Measurements from ENCODE around the gene NEK6.

NEK6 gene

DNA sequence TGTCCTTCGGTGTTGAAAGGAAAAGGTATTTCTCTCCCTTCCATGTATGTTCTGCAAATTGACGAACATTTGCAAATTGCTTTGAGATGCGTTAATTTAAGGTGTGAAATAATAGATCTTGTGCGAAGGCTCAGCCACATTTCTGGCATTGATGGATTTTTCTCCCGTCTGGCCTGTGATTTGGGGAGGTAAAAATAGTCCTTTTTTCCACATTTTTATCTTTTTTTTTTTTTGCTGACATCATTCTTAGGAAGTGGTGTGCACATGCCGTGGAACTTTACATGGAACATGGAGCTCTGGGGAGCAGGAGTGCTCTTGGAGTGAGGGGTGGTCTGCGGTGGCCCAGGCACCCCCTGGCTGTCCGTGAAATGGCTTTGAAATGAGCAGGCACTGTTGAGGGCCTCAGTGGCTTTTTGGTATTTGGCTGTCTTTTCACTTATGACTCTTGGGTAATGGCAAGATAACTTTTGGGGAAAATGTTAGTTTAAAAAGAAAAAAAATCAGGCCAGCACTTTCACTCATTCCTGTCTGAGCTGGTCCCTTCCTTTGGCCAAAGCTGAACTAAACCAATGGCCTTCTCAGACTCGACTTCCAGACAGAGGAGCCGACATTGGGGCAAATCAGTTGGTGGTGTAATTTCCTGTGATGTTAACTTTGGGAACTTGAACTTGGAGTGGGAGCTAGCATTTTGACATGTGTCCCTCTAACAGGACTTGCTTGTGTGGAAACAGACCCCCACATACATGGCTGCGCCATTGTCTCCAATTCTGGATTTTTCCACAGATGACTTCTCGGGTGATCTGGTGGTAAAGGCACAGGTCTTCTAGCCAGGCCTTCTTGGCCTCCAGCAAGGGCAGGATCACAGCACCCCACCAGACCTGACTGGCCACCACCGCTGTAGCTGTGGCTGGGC is 4.2 kb downstream of the NEK6 start:
- no peak for DNase-seq (ENCODE audit: low read depth, low spot score)

GRCh38 chr9:124262649-124262972 is 4.9 kb downstream of the NEK6 start:
- DNase-seq (ENCODE audit: low read depth, low spot score), result no peak

- DNase-seq (ENCODE audit: low read depth, low spot score), result no peak
Measured at GRCh38 chr9:124263213-124263612, 5.5 kb downstream of the NEK6 start.

- DNase-seq (ENCODE audit: low read depth, low spot score), result no peak
Measured at GRCh38 chr9:124263800-124264426, 6.2 kb downstream of the NEK6 start.

DNA sequence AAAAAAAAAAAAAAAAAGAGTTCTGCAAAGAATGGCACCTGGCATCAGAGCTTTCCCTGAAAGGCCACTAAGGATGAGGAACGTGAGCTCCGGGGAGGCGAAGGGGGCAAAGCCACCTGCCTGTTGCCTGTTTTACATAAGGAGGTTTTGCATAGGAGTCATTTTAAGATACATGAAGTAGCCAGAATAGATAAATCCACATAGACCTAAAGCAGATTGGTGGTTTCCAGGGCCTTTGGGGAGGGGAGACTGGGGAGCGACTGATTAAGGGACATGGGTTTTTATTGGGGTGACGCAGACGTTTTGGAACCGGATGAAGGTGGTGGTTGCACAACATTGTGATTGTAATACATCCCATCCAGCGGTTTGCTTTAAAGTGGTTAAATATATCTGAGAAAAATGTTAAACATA is 7.1 kb downstream of the NEK6 start:
- no peak for DNase-seq (ENCODE audit: low read depth, low spot score)

GRCh38 chr9:124265551-124265950 is 7.8 kb downstream of the NEK6 start:
- no peak for DNase-seq (ENCODE audit: low read depth, low spot score)

DNA sequence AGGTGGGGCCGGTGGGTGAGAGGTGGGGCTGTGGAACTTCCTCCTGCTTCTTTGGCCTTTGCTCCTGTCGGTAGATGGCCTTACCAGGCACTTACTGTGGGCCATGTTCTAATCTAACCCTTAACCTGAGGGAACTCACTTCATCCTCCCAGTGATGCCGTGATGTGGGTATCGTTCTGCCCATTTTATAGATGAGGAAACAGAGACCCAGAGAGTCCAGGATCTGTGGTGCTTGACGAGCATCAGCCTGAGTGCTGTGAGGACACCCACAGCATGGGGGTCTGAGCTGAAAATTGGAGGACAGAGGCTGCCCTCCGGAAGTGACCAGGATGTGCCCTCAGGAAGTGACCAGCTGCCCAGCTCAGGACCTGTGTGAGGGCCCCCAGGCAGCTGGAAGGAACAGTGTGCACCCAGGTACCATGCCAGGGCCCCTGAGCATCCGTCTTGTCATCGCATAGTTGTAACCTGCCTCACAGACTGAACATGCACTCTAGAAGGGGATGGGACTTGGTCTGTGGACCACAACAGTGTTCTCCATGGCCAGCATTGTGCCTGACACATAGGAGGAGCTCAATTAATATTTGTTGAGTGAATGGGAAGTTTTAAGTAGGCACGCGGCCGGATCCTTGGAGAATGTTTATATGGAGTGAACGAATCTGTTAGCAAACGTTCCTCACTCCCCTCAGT is 8.5 kb downstream of the NEK6 start:
- no peak for DNase-seq (ENCODE audit: low read depth, low spot score)

- DNase-seq (ENCODE audit: low read depth, low spot score), result no peak
Measured at GRCh38 chr9:124266826-124267201, 9.1 kb downstream of the NEK6 start.

- DNase-seq (ENCODE audit: low read depth, low spot score), result no peak
Measured at GRCh38 chr9:124267271-124267807, 9.6 kb downstream of the NEK6 start.

GRCh38 chr9:124268248-124268647 is 10.5 kb downstream of the NEK6 start:
- no peak for DNase-seq (ENCODE audit: low read depth, low spot score)

GRCh38 chr9:124268661-124269060 is 10.9 kb downstream of the NEK6 start:
- no peak for DNase-seq (ENCODE audit: low read depth, low spot score)

- no peak for DNase-seq (ENCODE audit: low read depth, low spot score)
Measured at GRCh38 chr9:124269556-124269955, 11.8 kb downstream of the NEK6 start.

DNA sequence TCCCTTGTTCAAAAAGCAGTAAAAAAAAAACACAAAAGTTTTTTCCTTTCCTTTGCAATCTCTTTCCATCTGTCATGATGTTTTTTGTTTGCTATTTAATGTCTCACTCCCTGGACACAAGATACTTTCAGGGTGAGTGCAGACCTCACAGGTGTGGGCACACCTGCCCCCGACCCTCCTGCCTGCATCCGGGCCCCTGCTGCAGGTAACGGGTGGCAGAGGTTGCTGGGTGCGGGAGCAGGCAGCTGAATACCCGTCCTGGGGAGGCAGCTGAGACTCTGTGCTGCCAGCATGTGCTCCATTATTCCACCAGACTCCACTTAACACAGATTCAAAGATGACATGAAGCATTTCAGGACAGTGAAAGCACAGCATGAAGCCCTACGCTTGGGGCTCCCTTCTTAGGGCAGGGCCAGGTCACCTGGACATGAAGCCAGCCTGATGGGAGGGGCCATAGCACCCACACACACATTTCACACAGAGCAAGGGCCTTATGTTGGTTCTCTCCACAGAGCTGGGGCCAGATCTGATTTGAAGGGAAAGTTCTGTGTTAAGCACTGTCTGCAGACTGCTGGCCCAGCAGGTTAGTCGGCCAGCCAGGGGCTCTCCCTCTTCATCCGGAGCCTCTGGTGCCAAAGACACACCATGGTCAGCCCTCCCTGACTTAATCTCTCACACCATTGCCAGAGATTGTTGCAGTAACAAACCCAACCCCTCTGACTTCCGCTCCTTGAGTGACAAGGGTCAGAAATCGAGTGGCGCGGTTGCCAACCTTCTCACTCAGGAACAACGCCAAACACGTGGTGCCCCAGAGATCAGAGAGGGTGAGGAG is 13.0 kb downstream of the NEK6 start:
- no peak for DNase-seq (ENCODE audit: low read depth, low spot score)

GRCh38 chr9:124271660-124272059 is 13.9 kb downstream of the NEK6 start:
- DNase-seq (ENCODE audit: low read depth, low spot score), result no peak

- no peak for DNase-seq (ENCODE audit: low read depth, low spot score)
Measured at GRCh38 chr9:124272118-124272517, 14.4 kb downstream of the NEK6 start.

DNA sequence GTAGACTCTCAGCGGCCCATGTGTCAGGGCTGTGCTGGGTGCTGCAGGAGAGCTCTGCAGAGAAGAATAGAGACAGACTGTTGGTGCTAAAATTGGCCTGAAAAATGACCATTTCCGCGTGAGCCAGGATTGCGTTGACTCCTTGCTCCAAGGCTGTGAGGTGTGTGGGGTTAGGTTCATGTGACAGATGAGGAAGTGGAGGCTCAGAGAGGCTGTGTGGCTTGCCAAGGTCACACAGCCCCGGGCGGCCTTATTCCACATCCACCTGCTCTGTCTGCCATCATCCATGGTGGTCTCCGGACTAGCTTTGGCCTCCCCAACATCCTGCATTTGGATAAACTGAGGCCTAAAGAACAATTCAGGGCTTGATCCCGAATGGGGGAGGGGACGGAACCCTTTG is 15.2 kb downstream of the NEK6 start:
- DNase-seq (ENCODE audit: low read depth, low spot score), result no peak

GRCh38 chr9:124273427-124274160 is 15.8 kb downstream of the NEK6 start:
- no peak for DNase-seq (ENCODE audit: low read depth, low spot score)

DNA sequence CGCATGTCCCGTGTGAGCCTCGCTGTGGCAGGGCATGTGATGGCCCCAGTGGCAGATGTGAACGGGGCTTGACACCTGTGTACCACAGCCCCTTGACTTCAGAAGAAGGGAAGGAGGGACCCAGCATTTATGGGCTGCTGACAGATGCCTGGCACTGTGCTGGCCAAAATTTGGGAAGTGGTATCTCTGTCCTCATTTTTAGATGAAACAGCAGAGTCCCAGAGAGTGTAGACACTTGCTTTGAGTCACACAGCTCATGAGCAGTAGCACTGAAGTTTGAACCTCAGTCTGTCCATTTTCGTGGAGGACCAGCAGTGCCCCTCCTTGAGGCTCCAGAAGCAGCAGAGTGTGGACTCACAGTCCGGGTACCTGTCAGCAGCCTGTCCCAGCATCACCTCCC is 16.5 kb downstream of the NEK6 start:
- no peak for DNase-seq (ENCODE audit: low read depth, low spot score)

GRCh38 chr9:124274738-124275137 is 17.0 kb downstream of the NEK6 start:
- no peak for DNase-seq (ENCODE audit: low read depth, low spot score)

DNA sequence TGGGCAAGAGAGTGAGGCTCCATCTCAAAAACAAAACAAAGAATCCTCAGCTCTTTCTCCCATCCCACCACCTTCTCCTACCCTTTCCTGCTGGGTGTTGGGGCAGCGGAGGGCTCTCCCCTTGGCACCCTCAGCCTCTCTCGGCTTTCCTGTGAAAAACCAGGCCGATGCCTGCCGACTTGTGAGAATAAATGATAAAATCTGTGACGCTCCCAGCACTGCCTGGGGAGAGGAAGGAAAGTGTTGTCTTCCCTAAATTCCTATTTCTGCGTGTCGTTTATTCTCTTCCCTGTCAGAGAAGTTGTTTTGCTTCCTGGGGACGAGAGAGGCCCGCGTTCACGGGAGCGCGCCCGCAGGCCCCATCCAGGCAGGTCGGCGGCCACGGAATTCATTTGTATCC is 19.7 kb downstream of the NEK6 start:
- no peak for DNase-seq (ENCODE audit: low read depth, low spot score)

DNA sequence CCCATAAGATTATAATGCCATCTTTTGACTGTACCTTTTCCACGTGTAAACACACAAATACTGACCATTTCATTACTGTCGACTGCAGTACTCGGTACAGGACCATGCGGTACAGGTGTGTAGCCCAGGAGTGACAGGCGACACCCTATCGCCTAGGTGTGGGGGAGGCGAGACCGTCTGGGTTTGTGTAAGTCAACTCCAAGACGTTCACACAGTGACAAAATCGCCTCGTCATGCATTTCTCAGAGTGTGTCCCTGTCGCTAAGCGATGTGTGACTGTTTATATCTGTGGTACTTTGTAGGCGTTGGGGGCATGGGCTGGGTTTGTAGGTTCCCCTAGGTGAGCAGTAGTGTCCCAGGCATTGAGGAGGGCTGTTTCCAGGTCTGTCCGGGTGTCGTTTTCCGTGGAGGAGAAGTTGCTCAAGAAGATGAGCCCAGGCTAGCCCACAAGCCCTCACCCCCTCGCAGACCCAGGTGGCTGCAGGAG is 20.3 kb downstream of the NEK6 start:
- DNase-seq (ENCODE audit: low read depth, low spot score), result no peak
